GM12892 (cell line): Measurements from ENCODE around the gene ARHGAP26.

Source experiments
- POLR2A ChIP-seq: IDR thresholded peaks from 2 replicates; pipeline ENCODE4 v1.6.1; 2011; ENCODE audit warnings: low read depth, low read length, control low read depth
- POLR2AphosphoS5 ChIP-seq: IDR thresholded peaks from 2 replicates; pipeline ENCODE4 v1.6.1; 2011; ENCODE audit warnings: low read depth, low read length, control low read depth
- TAF1 ChIP-seq: IDR thresholded peaks from 2 replicates; pipeline ENCODE4 v1.6.1; 2011; ENCODE audit warnings: low read depth, mild to moderate bottlenecking, control low read depth, low read length, borderline replicate concordance

GRCh38 chr5:143275512-143276363, 505.6 kb downstream of the ARHGAP26 start:
- TF ChIP-seq POLR2A, result peak; percentile 53; the same call in 1 of the 2 replicates
- peak; percentile 71; the same call in 1 of the 2 replicates for TF ChIP-seq POLR2AphosphoS5
- TF ChIP-seq TAF1, result no peak
